ENCODE results near the gene RDH16.

RDH16 gene

GRCh38 chr12:56903374-56903773, 54.0 kb downstream of the RDH16 start:
- no peak overlapping the region for H2BK12ac ChIP-seq (ENCODE audit: low read length)
- peaks cover 31% of the 10 kb centered on the region for H3K9me3 ChIP-seq (ENCODE audit: insufficient read depth, low read depth, low read length)
- H3K4ac ChIP-seq (ENCODE audit: low read depth, low read length) = no peak overlapping the region
- H3K79me1 ChIP-seq (ENCODE audit: low read length) = no peaks in the 10 kb centered on the region
- no CpG with 5 or more reads among the region's 1 CpG for WGBS (ENCODE audit: extremely low coverage, insufficient coverage, insufficient read length)
- H3K9ac ChIP-seq (ENCODE audit: low read length) = no peak overlapping the region
- no peaks in the 10 kb centered on the region for H3K79me2 ChIP-seq (ENCODE audit: control insufficient read depth, insufficient read depth, low read length, poor library complexity)
- no peak overlapping the region for H3K4me2 ChIP-seq (ENCODE audit: low read length)
- no peaks in the 10 kb centered on the region for H3K4me1 ChIP-seq (ENCODE audit: control insufficient read depth in 1 of 2, insufficient read depth in 2 of 2, low read length in 2 of 2)
- H3K27ac ChIP-seq (ENCODE audit: low read depth, low read length) = no peak overlapping the region
- H3K18ac ChIP-seq (ENCODE audit: low read length) = no peak overlapping the region
- H3K23ac ChIP-seq (ENCODE audit: low read length) = no peak overlapping the region
- no peak overlapping the region for H4K91ac ChIP-seq (ENCODE audit: low read depth, low read length)
- no peak overlapping the region for H2BK120ac ChIP-seq (ENCODE audit: insufficient read depth, low read length, poor library complexity)
- no peak for DNase-seq
- no peak overlapping the region for H4K8ac ChIP-seq (ENCODE audit: low read depth, low read length)
- H3K4me3 ChIP-seq (ENCODE audit: low read depth, low read length) = peak overlapping the region; percentile 30
- H3K36me3 ChIP-seq (ENCODE audit: control insufficient read depth in 1 of 2, insufficient read depth in 2 of 2, low read length in 2 of 2) = no peaks in the 10 kb centered on the region
- no peak overlapping the region for H4K12ac ChIP-seq (ENCODE audit: low read depth, low read length)
- H2BK5ac ChIP-seq (ENCODE audit: low read depth, low read length, poor library complexity) = no peak overlapping the region
- H2AFZ ChIP-seq (ENCODE audit: insufficient read depth, low read length, poor library complexity) = no peak overlapping the region
- H2AK5ac ChIP-seq (ENCODE audit: low read length) = no peak overlapping the region
- H3K27me3 ChIP-seq (ENCODE audit: insufficient read depth, low read length) = no peaks in the 10 kb centered on the region
- no peak overlapping the region for H3K14ac ChIP-seq (ENCODE audit: low read length)
